Subcutaneous adipose tissue (tissue), 4 donors: ENCODE data around the gene PPIP5K1. TPM values are rescaled to one million over a fixed set of nuclear protein-coding genes. Genes with fewer than 3 reads are reported as not detected.

Experiments
- CTCF ChIP-seq: fragments of 450-650 bp; IDR thresholded peaks from one replicate; pipeline ENCODE4 v1.5.1; 2016; ENCODE audit warnings: low read depth, mild to moderate bottlenecking, control low read depth, antibody characterized with exemption, moderate library complexity
- total RNA-seq, 4 donors: library from RNA; depleted of rRNA; stranded (reverse); fragments of >200 nt; gene quantifications; one replicate each; pipeline ENCODE4 v1.1.0, GENCODE V29; 2016

Gene PPIP5K1
- total RNA-seq, 4 donors from 2014 or later = 10.6 to 37.2 (median 23.5) TPM

DNA sequence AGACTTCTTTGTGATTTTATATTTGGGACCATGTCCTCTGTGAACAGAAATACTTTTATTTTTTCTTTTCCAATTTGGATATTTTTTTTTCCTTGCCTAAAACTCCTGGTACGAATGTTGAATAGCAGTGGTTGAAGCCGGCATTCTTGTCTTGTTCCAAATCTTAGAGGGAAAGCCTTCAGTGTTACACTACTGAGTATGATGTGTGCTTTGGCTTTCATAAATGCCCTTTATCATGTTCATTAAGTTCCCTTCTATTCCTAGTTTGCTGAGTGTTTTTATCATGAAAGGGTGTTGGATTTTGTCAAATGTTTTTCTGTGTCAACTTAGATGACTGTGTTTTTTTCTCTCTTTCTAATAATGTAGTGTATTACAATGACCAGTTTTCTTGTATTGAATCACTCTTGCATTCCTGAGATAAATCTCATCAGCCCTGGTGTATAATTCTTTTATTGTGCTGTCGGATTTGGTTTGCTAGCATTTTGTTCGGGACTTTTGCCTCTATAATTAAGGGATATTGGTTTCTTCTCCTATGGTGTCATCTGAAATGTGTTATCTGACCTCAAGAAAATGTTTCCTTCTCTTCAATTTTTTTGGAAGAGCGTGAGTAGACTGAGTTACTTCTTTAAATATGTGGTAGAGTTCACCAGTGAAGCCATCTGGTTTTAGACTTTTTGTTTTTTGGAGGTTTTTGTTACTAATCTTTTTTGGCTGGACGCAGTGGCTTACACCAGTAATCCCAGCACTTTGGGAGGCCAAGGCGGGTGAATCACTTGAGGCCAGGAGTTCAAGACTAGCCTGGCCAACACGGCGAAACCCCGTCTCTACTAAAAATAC, 39.3 kb downstream of the PPIP5K1 start:
- TF ChIP-seq CTCF = no peak

DNA sequence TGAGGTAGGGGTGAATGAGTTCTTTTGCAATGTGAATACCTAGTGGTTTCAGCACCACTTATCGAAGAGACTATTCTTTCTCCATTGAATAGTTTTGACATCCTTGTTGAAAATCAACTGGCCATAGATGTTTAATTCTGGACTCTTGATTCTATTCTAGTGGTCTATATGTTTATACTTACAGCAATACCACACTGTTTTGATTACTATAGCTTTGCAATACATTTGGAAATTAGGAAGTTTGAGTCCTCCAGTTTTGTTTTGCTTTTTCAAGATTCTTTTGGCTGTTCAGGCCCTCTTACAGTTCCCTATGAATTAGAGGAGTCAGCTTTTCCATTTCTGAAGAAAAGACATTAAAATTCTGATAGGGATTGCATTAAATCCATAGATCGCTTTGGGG, 42.5 kb downstream of the PPIP5K1 start:
- TF ChIP-seq CTCF = no peak

GRCh38 chr15:43545426-43545825, 44.6 kb downstream of the PPIP5K1 start:
- no peak for TF ChIP-seq CTCF

GRCh38 chr15:43544266-43544665, 45.7 kb downstream of the PPIP5K1 start:
- no peak for TF ChIP-seq CTCF

GRCh38 chr15:43541785-43542184, 48.2 kb downstream of the PPIP5K1 start:
- TF ChIP-seq CTCF = no peak

GRCh38 chr15:43538091-43538490, 51.9 kb downstream of the PPIP5K1 start:
- no peak for TF ChIP-seq CTCF

DNA sequence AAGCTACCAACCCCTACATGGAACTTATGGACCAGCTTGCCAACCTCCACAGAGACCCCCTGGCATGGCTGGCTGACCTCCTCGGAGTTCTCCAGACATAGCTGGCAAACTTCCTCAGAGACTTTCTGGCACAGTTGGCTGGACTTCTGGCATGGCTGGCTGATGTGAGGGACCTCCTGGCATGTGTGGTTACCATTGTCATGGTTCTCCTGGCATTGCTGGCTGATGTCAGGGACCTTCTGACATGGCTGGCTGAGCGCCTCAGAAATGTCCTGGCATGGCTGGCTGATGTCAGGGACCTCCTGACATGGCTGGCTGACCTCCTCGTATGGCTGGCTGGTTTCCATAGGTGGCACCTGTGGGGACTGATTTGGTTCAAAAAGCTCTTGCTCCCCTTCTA, 55.1 kb downstream of the PPIP5K1 start:
- TF ChIP-seq CTCF = no peak
